Chondrocyte (in vitro differentiated cells): ENCODE measurements around the gene DENND4C. TPM values are rescaled to one million over a fixed set of nuclear protein-coding genes. Genes with fewer than 3 reads are reported as not detected.
"Not testable (repeated sequence)": the region's sequence is repeated elsewhere in the genome, so short reads cannot be mapped to it uniquely, and the experiment has no call there.

ENCODE experiments used
- DNase-seq: peaks from one replicate; pipeline ENCODE4 v3.0.0; 2021; ENCODE audit warnings: mixed read lengths, low spot score
- H3K27ac Mint-ChIP-seq: one replicate; pipeline ENCODE4 v1.8.0; 2021; ENCODE audit warnings: mild to moderate bottlenecking, moderate library complexity, mixed read lengths; ENCODE audit not compliant: unreplicated experiment
- H3K27me3 Mint-ChIP-seq: 2 replicates; pipeline ENCODE4 v1.8.0; 2021; ENCODE audit warnings: low read depth, mixed read lengths
- H3K36me3 Mint-ChIP-seq: 2 replicates; pipeline ENCODE4 v1.8.0; 2021; ENCODE audit warnings: low read depth, mixed read lengths
- H3K4me1 Mint-ChIP-seq: 2 replicates; pipeline ENCODE4 v1.8.0; 2021; ENCODE audit warnings: low read depth, mild to moderate bottlenecking, mixed read lengths
- H3K4me3 Mint-ChIP-seq: one replicate; pipeline ENCODE4 v1.8.0; 2021; ENCODE audit warnings: mild to moderate bottlenecking, moderate library complexity, mixed read lengths; ENCODE audit not compliant: unreplicated experiment
- H3K9me3 Mint-ChIP-seq: 2 replicates; pipeline ENCODE4 v1.8.0; 2021; ENCODE audit warnings: low read depth, mixed read lengths
- CTCF ChIP-seq: fragments of 200-600 bp; sonication (generic); IDR thresholded peaks from 2 replicates; pipeline ENCODE4 v1.5.0; 2021; ENCODE audit warnings: antibody characterized with exemption, mild to moderate bottlenecking, moderate library complexity
- total RNA-seq: library from RNA; stranded (reverse); gene quantifications from 3 replicates; pipeline ENCODE4 v1.2.1, GENCODE V29; 2021

The DENND4C gene
- total RNA-seq, 1 donor from 2014 or later, result 27.0 TPM

GRCh38 chr9:19385786-19386501, 155.5 kb downstream of the DENND4C start:
- Mint-ChIP-seq H3K4me1 (peaks cover 15% of the 10 kb centered on the region), H3K27me3 (no peaks in the 10 kb centered on the region), H3K27ac (no peak overlapping the region), H3K36me3 (no peaks in the 10 kb centered on the region), H3K9me3 (peaks cover 5% of the 10 kb centered on the region), H3K4me3 (no peak overlapping the region)
- no peak for TF ChIP-seq CTCF
- no peak for DNase-seq

GRCh38 chr9:19386502-19387044, 156.1 kb downstream of the DENND4C start:
- H3K9me3 Mint-ChIP-seq, result peaks cover 5% of the 10 kb centered on the region
- no peaks in the 10 kb centered on the region for H3K27me3 Mint-ChIP-seq
- no peak for TF ChIP-seq CTCF
- no peak overlapping the region for H3K4me3 Mint-ChIP-seq
- no peaks in the 10 kb centered on the region for H3K36me3 Mint-ChIP-seq
- peaks cover 10% of the 10 kb centered on the region for H3K4me1 Mint-ChIP-seq
- H3K27ac Mint-ChIP-seq, result no peak overlapping the region
- no peak for DNase-seq

- H3K27me3 Mint-ChIP-seq, result no peaks in the 10 kb centered on the region
- H3K4me3 Mint-ChIP-seq, result no peak overlapping the region
- DNase-seq, result no peak
- H3K9me3 Mint-ChIP-seq, result peaks cover 5% of the 10 kb centered on the region
- H3K4me1 Mint-ChIP-seq, result peaks cover 10% of the 10 kb centered on the region
- no peak overlapping the region for H3K27ac Mint-ChIP-seq
- no peak for TF ChIP-seq CTCF
- no peaks in the 10 kb centered on the region for H3K36me3 Mint-ChIP-seq
Measured at GRCh38 chr9:19387317-19387716, 156.8 kb downstream of the DENND4C start.

GRCh38 chr9:19389539-19389938, 159.0 kb downstream of the DENND4C start:
- not testable (repeated sequence) for H3K4me1 Mint-ChIP-seq, H3K27me3 Mint-ChIP-seq, H3K4me3 Mint-ChIP-seq, H3K27ac Mint-ChIP-seq, DNase-seq, H3K9me3 Mint-ChIP-seq, H3K36me3 Mint-ChIP-seq

- H3K4me3 Mint-ChIP-seq, result no peak overlapping the region
- H3K36me3 Mint-ChIP-seq, result no peaks in the 10 kb centered on the region
- DNase-seq, result no peak
- TF ChIP-seq CTCF, result no peak
- peaks cover 1% of the 10 kb centered on the region for H3K27me3 Mint-ChIP-seq
- no peaks in the 10 kb centered on the region for H3K4me1 Mint-ChIP-seq
- H3K9me3 Mint-ChIP-seq, result peaks cover 4% of the 10 kb centered on the region
- no peak overlapping the region for H3K27ac Mint-ChIP-seq
Measured at GRCh38 chr9:19397845-19398244, 167.4 kb downstream of the DENND4C start.

- H3K4me3 Mint-ChIP-seq, H3K36me3 Mint-ChIP-seq, H3K27me3 Mint-ChIP-seq, H3K4me1 Mint-ChIP-seq, DNase-seq, H3K27ac Mint-ChIP-seq: not testable (repeated sequence)
- H3K9me3 Mint-ChIP-seq, result peaks cover 15% of the 10 kb centered on the region
Measured at GRCh38 chr9:19403231-19403630, 172.7 kb downstream of the DENND4C start.
